ENCODE measurements around the gene TNK1. TPM values are rescaled to one million over a fixed set of nuclear protein-coding genes. Genes with fewer than 3 reads are reported as not detected.
"Not testable (repeated sequence)": the region's sequence is repeated elsewhere in the genome, so short reads cannot be mapped to it uniquely, and the experiment has no call there.

Gene TNK1
- 10 to 100 TPM in 2 of 4 donors, 1 to 10 TPM in 2; 8.8 to 16.3 (median 10.7) TPM for polyA plus RNA-seq
- long read RNA-seq, donor 1 = 0 reads
- long read RNA-seq, donor 2 = 0 reads
- long read RNA-seq, donor 3 = 0 reads
- long read RNA-seq, donor 4 = 0 reads
- long read RNA-seq, donor 5 = 0 reads
- long read RNA-seq, donor 6 = 0 reads
- long read RNA-seq, donor 7 = 0 reads
- long read RNA-seq, donor 8 = 0 reads
- long read RNA-seq, donor 9 = 0 reads
- long read RNA-seq, donor 10, partial matches to known transcripts = 257 of 264 reads
- long read RNA-seq, donor 10, other reads (novel, unspliced or antisense) = 7 of 264 reads

DNA sequence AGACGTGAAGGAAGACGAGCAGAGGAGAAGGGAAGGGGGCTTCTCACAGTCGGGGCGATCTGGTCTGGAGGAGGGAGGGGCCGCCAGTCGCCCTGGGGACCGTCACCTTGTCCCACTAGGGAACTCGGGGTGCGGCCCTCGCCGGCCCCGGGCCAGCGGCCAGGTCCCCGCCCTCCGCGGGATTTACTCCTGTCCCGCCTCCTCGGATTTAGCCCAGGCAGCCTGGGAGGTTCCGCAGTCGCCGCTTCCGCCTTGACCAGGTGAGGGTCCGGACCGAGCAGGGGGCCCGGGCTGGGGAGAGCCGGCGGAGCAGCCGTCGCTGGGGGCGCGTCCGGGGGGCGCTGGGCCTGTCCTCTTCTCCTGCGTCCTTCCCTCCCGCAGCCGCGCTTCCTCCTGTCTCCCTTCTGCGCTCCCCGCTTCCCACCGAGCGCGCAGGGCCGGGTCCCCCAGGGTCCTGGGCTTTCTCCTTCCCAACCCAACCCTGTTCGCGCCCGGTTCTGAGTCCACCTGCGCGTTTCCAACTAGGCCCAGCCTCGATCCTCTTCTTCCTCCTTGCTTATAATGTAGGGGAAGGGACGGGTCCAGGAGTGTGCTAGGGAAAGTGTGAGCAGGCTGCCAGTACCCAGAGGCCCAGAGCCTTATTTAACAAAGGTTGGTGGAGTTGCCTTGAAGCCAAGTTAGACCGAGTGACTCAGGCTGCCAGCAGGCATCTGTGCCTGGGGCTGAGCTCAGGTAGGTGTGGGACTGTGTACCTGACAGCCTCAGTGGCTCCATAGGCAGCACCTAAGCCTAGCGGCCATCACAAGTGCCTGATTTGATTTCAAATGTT lies at the start of gene TNK1:
TNK1 (plus strand) TSS at position 235 of the 829 bp plus-strand sequence. CDS start 1,838 bp downstream, outside the sequence.
- Histone ChIP-seq H3K27me3 (ENCODE audit: control insufficient read depth in 3 of 3, insufficient read depth in 3 of 3, low read length in 3 of 3) (peaks cover 0 to 21% (median 2%) of the 10 kb centered on the region in 3 donors), H3K4me3 (ENCODE audit: low read depth in 1 of 3, low read length in 3 of 3) (peak within 1 kb of the TSS; percentile 24 to 83 (median 56)), H3K9me3 (ENCODE audit: control insufficient read depth in 2 of 2, insufficient read depth in 1 of 2, low read depth in 1 of 2, low read length in 1 of 2) (peaks cover 0 to 2% of the 10 kb centered on the region in 2 donors), H3K36me3 (ENCODE audit: control insufficient read depth in 3 of 3, insufficient read depth in 2 of 3, low read depth in 1 of 3, low read length in 3 of 3) (peaks cover 0 to 16% (median 0%) of the 10 kb centered on the region in 3 donors), H3K27ac (ENCODE audit: low read depth in 1 of 3, low read length in 2 of 3) (peak within 1 kb of the TSS; percentile 36 to 69 (median 40)), H3K4me1 (ENCODE audit: control insufficient read depth in 3 of 3, insufficient read depth in 2 of 3, low read depth in 1 of 3, low read length in 2 of 3) (peaks cover 0 to 22% (median 0%) of the 10 kb centered on the region in 3 donors)
- DNase-seq (peak; percentile 78 to 85), FAIRE-seq (no peak)
- WGBS, 3 donors = 3 to 7% (median 4%) methylated on average over 31 to 52 of the region's 52 CpGs

GRCh38 chr17:7332111-7332510 lies 48.8 kb upstream of the TNK1 start:
- DNase-seq (no peak), FAIRE-seq (no peak)
- H3K36me3 ChIP-seq (ENCODE audit: control insufficient read depth in 3 of 3, insufficient read depth in 2 of 3, low read depth in 1 of 3, low read length in 3 of 3) = peaks cover 0 to 4% (median 0%) of the 10 kb centered on the region in 3 donors
- 50 to 61% (median 58%) methylated on average over 6 to 7 of the region's 7 CpGs for WGBS, 3 donors
- no peak overlapping the region for H3K4me3 ChIP-seq (ENCODE audit: low read depth in 1 of 3, low read length in 3 of 3)
- H3K27ac ChIP-seq (ENCODE audit: low read depth in 1 of 3, low read length in 2 of 3) = peak overlapping the region in 1 of 3 donors; percentile 48
- peaks cover 0 to 18% (median 0%) of the 10 kb centered on the region in 3 donors for H3K4me1 ChIP-seq (ENCODE audit: control insufficient read depth in 3 of 3, insufficient read depth in 2 of 3, low read depth in 1 of 3, low read length in 2 of 3)
- H3K9me3 ChIP-seq (ENCODE audit: control insufficient read depth in 2 of 2, insufficient read depth in 1 of 2, low read depth in 1 of 2, low read length in 1 of 2) = no peaks in the 10 kb centered on the region
- peaks cover 0 to 11% (median 0%) of the 10 kb centered on the region in 3 donors for H3K27me3 ChIP-seq (ENCODE audit: control insufficient read depth in 3 of 3, insufficient read depth in 3 of 3, low read length in 3 of 3)

GRCh38 chr17:7332600-7333069 lies 48.3 kb upstream of the TNK1 start:
- H3K36me3 ChIP-seq (ENCODE audit: control insufficient read depth in 3 of 3, insufficient read depth in 2 of 3, low read depth in 1 of 3, low read length in 3 of 3); FAIRE-seq; DNase-seq; H3K9me3 ChIP-seq (ENCODE audit: control insufficient read depth in 2 of 2, insufficient read depth in 1 of 2, low read depth in 1 of 2, low read length in 1 of 2); H3K4me3 ChIP-seq (ENCODE audit: low read depth in 1 of 3, low read length in 3 of 3): not testable (repeated sequence)
- Histone ChIP-seq H3K27me3 (ENCODE audit: control insufficient read depth in 3 of 3, insufficient read depth in 3 of 3, low read length in 3 of 3) (peaks cover 0 to 11% (median 0%) of the 10 kb centered on the region in 3 donors), H3K4me1 (ENCODE audit: control insufficient read depth in 3 of 3, insufficient read depth in 2 of 3, low read depth in 1 of 3, low read length in 2 of 3) (peaks cover 0 to 18% (median 0%) of the 10 kb centered on the region in 3 donors), H3K27ac (ENCODE audit: low read depth in 1 of 3, low read length in 2 of 3) (peak overlapping the region in 1 of 3 donors; percentile 48)
- WGBS, 3 donors = 29 to 34% (median 34%) methylated on average over 14 of the region's 14 CpGs

DNA sequence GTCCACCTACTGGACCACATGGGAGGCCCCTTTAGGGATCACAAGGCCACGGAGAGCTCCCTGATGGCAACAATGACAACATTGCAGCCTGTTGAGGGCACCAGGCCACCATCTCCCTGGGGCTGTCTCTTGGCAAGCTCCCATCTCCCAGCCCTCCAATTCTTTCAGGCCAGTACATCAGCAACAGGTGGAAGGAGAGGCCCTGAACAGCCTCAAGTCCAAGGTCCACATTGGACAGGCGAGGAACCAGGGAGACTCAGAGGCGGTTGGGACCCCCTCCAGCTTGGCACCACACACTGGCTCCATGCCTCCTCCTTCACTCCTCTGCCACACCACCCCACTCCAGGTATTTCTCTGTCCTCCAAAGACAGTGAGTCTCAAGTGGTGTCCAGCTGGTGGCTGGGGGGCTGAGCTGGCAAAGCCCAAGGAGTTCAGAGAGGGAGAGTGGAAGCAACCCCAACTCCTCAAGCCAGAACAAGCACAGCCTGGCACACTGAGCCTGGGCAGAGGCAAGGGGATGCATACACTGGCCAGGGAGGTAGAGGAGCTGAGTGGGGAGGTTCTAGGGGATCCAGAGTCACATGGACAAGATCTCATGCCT lies 45.9 kb upstream of the TNK1 start:
- DNase-seq (no peak), FAIRE-seq (no peak)
- no peaks in the 10 kb centered on the region for H3K9me3 ChIP-seq (ENCODE audit: control insufficient read depth in 2 of 2, insufficient read depth in 1 of 2, low read depth in 1 of 2, low read length in 1 of 2)
- no peaks in the 10 kb centered on the region for H3K36me3 ChIP-seq (ENCODE audit: control insufficient read depth in 3 of 3, insufficient read depth in 2 of 3, low read depth in 1 of 3, low read length in 3 of 3)
- no peak overlapping the region for H3K4me3 ChIP-seq (ENCODE audit: low read depth in 1 of 3, low read length in 3 of 3)
- H3K4me1 ChIP-seq (ENCODE audit: control insufficient read depth in 3 of 3, insufficient read depth in 2 of 3, low read depth in 1 of 3, low read length in 2 of 3) = peaks cover 0 to 9% (median 0%) of the 10 kb centered on the region in 3 donors
- peaks cover 0 to 13% (median 0%) of the 10 kb centered on the region in 3 donors for H3K27me3 ChIP-seq (ENCODE audit: control insufficient read depth in 3 of 3, insufficient read depth in 3 of 3, low read length in 3 of 3)
- WGBS, 3 donors = 18 to 76% (median 31%) methylated on average over 3 of the region's 3 CpGs
- no peak overlapping the region for H3K27ac ChIP-seq (ENCODE audit: low read depth in 1 of 3, low read length in 2 of 3)

GRCh38 chr17:7335765-7336164 lies 45.1 kb upstream of the TNK1 start:
- Histone ChIP-seq H3K27ac (ENCODE audit: low read depth in 1 of 3, low read length in 2 of 3) (peak overlapping the region in 1 of 3 donors; percentile 2), H3K27me3 (ENCODE audit: control insufficient read depth in 3 of 3, insufficient read depth in 3 of 3, low read length in 3 of 3) (peaks cover 0 to 13% (median 0%) of the 10 kb centered on the region in 3 donors)
- H3K36me3 ChIP-seq (ENCODE audit: control insufficient read depth in 3 of 3, insufficient read depth in 2 of 3, low read depth in 1 of 3, low read length in 3 of 3); H3K9me3 ChIP-seq (ENCODE audit: control insufficient read depth in 2 of 2, insufficient read depth in 1 of 2, low read depth in 1 of 2, low read length in 1 of 2); H3K4me3 ChIP-seq (ENCODE audit: low read depth in 1 of 3, low read length in 3 of 3); H3K4me1 ChIP-seq (ENCODE audit: control insufficient read depth in 3 of 3, insufficient read depth in 2 of 3, low read depth in 1 of 3, low read length in 2 of 3); FAIRE-seq; DNase-seq: not testable (repeated sequence)
- 82 to 88% (median 87%) methylated on average over 13 of the region's 13 CpGs for WGBS, 3 donors

- Histone ChIP-seq H3K9me3 (ENCODE audit: control insufficient read depth in 2 of 2, insufficient read depth in 1 of 2, low read depth in 1 of 2, low read length in 1 of 2) (no peaks in the 10 kb centered on the region), H3K4me3 (ENCODE audit: low read depth in 1 of 3, low read length in 3 of 3) (peak within 1 kb of the TSS; percentile 10 to 52 (median 51)), H3K4me1 (ENCODE audit: control insufficient read depth in 3 of 3, insufficient read depth in 2 of 3, low read depth in 1 of 3, low read length in 2 of 3) (peaks cover 0 to 2% (median 0%) of the 10 kb centered on the region in 3 donors), H3K36me3 (ENCODE audit: control insufficient read depth in 3 of 3, insufficient read depth in 2 of 3, low read depth in 1 of 3, low read length in 3 of 3) (no peaks in the 10 kb centered on the region), H3K27me3 (ENCODE audit: control insufficient read depth in 3 of 3, insufficient read depth in 3 of 3, low read length in 3 of 3) (peaks cover 0 to 13% (median 0%) of the 10 kb centered on the region in 3 donors), H3K27ac (ENCODE audit: low read depth in 1 of 3, low read length in 2 of 3) (peak within 1 kb of the TSS in 1 of 3 donors; percentile 59)
- peak in 1 of 2 donors; percentile 64 for DNase-seq
- WGBS, 3 donors = 34 to 57% (median 43%) methylated on average over 16 to 17 of the region's 17 CpGs
- no peak for FAIRE-seq
Measured at GRCh38 chr17:7336240-7337175, 44.4 kb upstream of the TNK1 start, which contains the start of gene ACAP1. Gene ACAP1, plus strand, starts transcription at chr17:7336529. Its CDS starts 206 bp downstream, at chr17:7336735.

GRCh38 chr17:7337600-7337999 lies 43.3 kb upstream of the TNK1 start:
- not testable (repeated sequence) for H3K9me3 ChIP-seq (ENCODE audit: control insufficient read depth in 2 of 2, insufficient read depth in 1 of 2, low read depth in 1 of 2, low read length in 1 of 2); H3K36me3 ChIP-seq (ENCODE audit: control insufficient read depth in 3 of 3, insufficient read depth in 2 of 3, low read depth in 1 of 3, low read length in 3 of 3); DNase-seq; H3K27ac ChIP-seq (ENCODE audit: low read depth in 1 of 3, low read length in 2 of 3); H3K27me3 ChIP-seq (ENCODE audit: control insufficient read depth in 3 of 3, insufficient read depth in 3 of 3, low read length in 3 of 3); H3K4me1 ChIP-seq (ENCODE audit: control insufficient read depth in 3 of 3, insufficient read depth in 2 of 3, low read depth in 1 of 3, low read length in 2 of 3); FAIRE-seq; H3K4me3 ChIP-seq (ENCODE audit: low read depth in 1 of 3, low read length in 3 of 3)
- 68 to 73% (median 72%) methylated on average over 7 of the region's 7 CpGs for WGBS, 3 donors
